Measurements from ENCODE around the gene ADSL. TPM values are rescaled to one million over a fixed set of nuclear protein-coding genes. Genes with fewer than 3 reads are reported as not detected.
A peak's percentile ranks its signal among the peaks of the same experiment; 100 is the strongest.

The ADSL gene
- total and polyA plus RNA-seq, 9 of the 15 experiments (the other 6 are each of a cell fraction or from before 2014, with no cell fraction given) = 112 to 322 (median 146) TPM

GRCh38 chr22:40320687-40321086 is 25.6 kb upstream of the ADSL start:
- peaks cover 49% of the 10 kb centered on the region; the same call in 2 of the 3 replicates for H3K36me3 ChIP-seq (ENCODE audit: control insufficient read depth, insufficient read depth, low read length)
- H3K79me2 ChIP-seq (ENCODE audit: control insufficient read depth, insufficient read depth, low read length) = no peaks in the 10 kb centered on the region

More at GRCh38 chr22:40320687-40321086, 25.6 kb upstream of the ADSL start:
- no peak overlapping the region for H3K27ac ChIP-seq (ENCODE audit: extremely low read depth, low read depth, low read length)
- no peaks in the 10 kb centered on the region for H3K9me1 ChIP-seq (ENCODE audit: control insufficient read depth, insufficient read depth, low read length)
- CTCF ChIA-PET (ENCODE audit: low intra/inter-chr PET ratio) = no interaction called here
- H3K9ac ChIP-seq (ENCODE audit: insufficient read depth in 1 of 2, low read depth in 2 of 2, low read length in 2 of 2) = no peak overlapping the region
- TF ChIP-seq SMARCE1 (IDR thresholded peaks at IDR 0.05) = peak; percentile 34; the same call in 1 of the 2 replicates
- no peak for TF ChIP-seq ZFP30 (CRISPR knock-in tag; IDR thresholded peaks at IDR 0.05; ENCODE audit: borderline replicate concordance)
- no peak for TF ChIP-seq WHSC1 (IDR thresholded peaks at IDR 0.05; ENCODE audit: low read length)
- no peak for TF ChIP-seq TARDBP (IDR thresholded peaks at IDR 0.05)
- peak; percentile 53 for TF ChIP-seq TCF3 (CRISPR knock-in tag; IDR thresholded peaks at IDR 0.05)
- TF ChIP-seq ARID1B (IDR thresholded peaks at IDR 0.05) = peak; percentile 65
- TF ChIP-seq CBFA2T3 (IDR thresholded peaks at IDR 0.05) = peak; percentile 51
- TF ChIP-seq SOX6 (IDR thresholded peaks at IDR 0.05) = peak; percentile 31; the same call in 1 of the 2 replicates
- TF ChIP-seq NFIC (IDR thresholded peaks at IDR 0.05) = no peak
- TF ChIP-seq TAL1 (IDR thresholded peaks at IDR 0.05) = peak; percentile 60
- TF ChIP-seq ELK3 (CRISPR knock-in tag; IDR thresholded peaks at IDR 0.05) = no peak
- peak; percentile 27; the same call in 1 of the 2 replicates for TF ChIP-seq TEAD4 (IDR thresholded peaks at IDR 0.05; ENCODE audit: low read length)
- TF ChIP-seq TEAD4 (CRISPR knock-in tag; IDR thresholded peaks at IDR 0.05; ENCODE audit: borderline replicate concordance) = no peak
- peak; percentile 43; the same call in 1 of the 2 replicates for TF ChIP-seq MTA2 (IDR thresholded peaks at IDR 0.05; ENCODE audit: low read depth)
- TF ChIP-seq FOSL1 (tag; conservative IDR thresholded peaks at IDR 0.05) = peak; percentile 60
- H3K9me3 ChIP-seq (replicated peaks; ENCODE audit: control insufficient read depth, insufficient read depth, low read depth, low read length) = no peaks in the 10 kb centered on the region
- intact Hi-C loops (cut with micrococcal nuclease) = no loop called here
- BruUV-seq (replicated peaks) = no TSS peak
- no peak for ATAC-seq
- no peaks in the 10 kb centered on the region for H3K27me3 ChIP-seq (ENCODE audit: control insufficient read depth in 2 of 2, insufficient read depth in 2 of 2, low read length in 2 of 2)
- no peak overlapping the region for H3K4me3 ChIP-seq
- no peak overlapping the region; the same call in 1 of the 2 replicates for H3K4me2 ChIP-seq (ENCODE audit: insufficient read depth, low read length)
- POLR2A ChIA-PET = interaction anchor here (0.6 to 1.5 kb wide), 6 partner anchors 9 to 1001 kb away, joined by 3 to 5 read pairs (median 3); partner anchors contain the start of gene RPL3
- FAIRE-seq = no peak
- in situ Hi-C loops (cut with MboI) = no loop called here
- H3K4me1 ChIP-seq (replicated peaks in 1 of 2; ENCODE audit: control insufficient read depth in 2 of 2, insufficient read depth in 2 of 2, low read length in 2 of 2) = peaks cover 12 to 15% of the 10 kb centered on the region in 2 experiments; a peak in 4 of 5 replicates
- DNase-seq (ENCODE audit: extremely low read depth in 1 of 4, low spot score in 3 of 4) = no peak
- H2AFZ ChIP-seq (ENCODE audit: low read depth, low read length) = no peak overlapping the region
- no peaks in the 10 kb centered on the region; the same call in 1 of the 2 replicates for H4K20me1 ChIP-seq (replicated peaks; ENCODE audit: control insufficient read depth, insufficient read depth, low read length)

Data from K562 (cell line).